DOHH2 (cell line): Measurements from ENCODE around the gene HECTD3.
"Not testable (repeated sequence)": the region's sequence is repeated elsewhere in the genome, so short reads cannot be mapped to it uniquely, and the experiment has no call there.

Experiments
- EZH2phosphoT487 ChIP-seq: fragments of 200-600 bp; sonication (generic); IDR thresholded peaks from 2 replicates; pipeline ENCODE4 v1.6.1; 2017; ENCODE audit warnings: borderline replicate concordance, mild to moderate bottlenecking, antibody characterized with exemption, low read length, moderate library complexity, mixed read lengths
- TF ChIP-seq, protein P1 (sequence below): fragments of 200-600 bp; sonication (generic); IDR thresholded peaks from one replicate; pipeline ENCODE4 v1.5.1; 2014; ENCODE audit warnings: antibody characterized with exemption, mild to moderate bottlenecking, low read depth, low read length; ENCODE audit not compliant: poor library complexity, severe bottlenecking

- TF ChIP-seq, protein P1, sequence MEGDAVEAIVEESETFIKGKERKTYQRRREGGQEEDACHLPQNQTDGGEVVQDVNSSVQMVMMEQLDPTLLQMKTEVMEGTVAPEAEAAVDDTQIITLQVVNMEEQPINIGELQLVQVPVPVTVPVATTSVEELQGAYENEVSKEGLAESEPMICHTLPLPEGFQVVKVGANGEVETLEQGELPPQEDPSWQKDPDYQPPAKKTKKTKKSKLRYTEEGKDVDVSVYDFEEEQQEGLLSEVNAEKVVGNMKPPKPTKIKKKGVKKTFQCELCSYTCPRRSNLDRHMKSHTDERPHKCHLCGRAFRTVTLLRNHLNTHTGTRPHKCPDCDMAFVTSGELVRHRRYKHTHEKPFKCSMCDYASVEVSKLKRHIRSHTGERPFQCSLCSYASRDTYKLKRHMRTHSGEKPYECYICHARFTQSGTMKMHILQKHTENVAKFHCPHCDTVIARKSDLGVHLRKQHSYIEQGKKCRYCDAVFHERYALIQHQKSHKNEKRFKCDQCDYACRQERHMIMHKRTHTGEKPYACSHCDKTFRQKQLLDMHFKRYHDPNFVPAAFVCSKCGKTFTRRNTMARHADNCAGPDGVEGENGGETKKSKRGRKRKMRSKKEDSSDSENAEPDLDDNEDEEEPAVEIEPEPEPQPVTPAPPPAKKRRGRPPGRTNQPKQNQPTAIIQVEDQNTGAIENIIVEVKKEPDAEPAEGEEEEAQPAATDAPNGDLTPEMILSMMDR, result not testable (repeated sequence)
- TF ChIP-seq EZH2phosphoT487, result not testable (repeated sequence)
Observed at GRCh38 chr1:44956077-44956476, 55.0 kb downstream of the HECTD3 start.
